GM18907 (cell line): ENCODE measurements around the gene KDM2B.

Experiments used
- ATAC-seq: cut with Tn5 transposase; IDR thresholded peaks from one replicate; pipeline ENCODE4 v1.9.1; 2021; ENCODE audit warnings: mild to moderate bottlenecking, moderate library complexity; ENCODE audit not compliant: unreplicated experiment

Gene KDM2B

DNA sequence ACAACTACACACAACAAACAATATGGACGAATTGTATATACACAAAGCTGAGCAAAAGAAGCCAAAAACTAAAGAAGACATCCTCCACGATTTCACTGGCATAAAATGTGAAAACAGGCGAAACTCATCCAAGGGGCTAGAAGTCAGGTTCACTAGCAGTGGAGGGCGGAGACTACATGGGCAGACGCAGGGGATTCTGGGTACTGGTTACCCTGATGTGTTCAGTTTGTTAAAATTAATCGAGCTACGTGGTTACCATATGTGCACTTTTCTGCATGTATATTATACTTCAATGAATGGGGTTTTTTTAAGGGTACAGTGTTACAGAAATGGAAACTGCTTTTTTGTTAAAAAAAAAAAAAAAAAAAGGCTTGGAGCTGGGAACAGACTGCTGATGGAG is 12.3 kb downstream of the KDM2B start:
- ATAC-seq, result no peak

GRCh38 chr12:121565076-121565475 is 15.7 kb downstream of the KDM2B start:
- ATAC-seq, result no peak

DNA sequence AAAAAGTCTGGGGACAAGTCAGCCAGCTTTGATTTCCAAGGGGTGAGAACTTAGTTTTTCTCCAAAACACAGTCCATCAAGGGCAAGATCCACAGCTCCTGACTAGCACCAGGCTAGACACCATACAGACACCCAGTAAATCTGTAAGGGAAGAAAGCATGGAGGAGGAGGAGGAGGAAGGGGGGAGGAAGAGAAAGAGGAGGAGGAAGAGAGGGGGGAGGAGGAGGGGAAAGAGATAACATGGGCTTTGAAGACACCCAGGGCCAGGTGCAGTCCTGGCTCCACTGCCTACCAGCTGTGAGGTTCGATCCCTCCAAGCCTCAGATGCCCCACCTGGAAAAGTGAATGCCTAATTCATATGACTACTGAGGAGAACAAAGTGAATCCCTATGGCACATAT is 18.3 kb downstream of the KDM2B start:
- no peak for ATAC-seq

DNA sequence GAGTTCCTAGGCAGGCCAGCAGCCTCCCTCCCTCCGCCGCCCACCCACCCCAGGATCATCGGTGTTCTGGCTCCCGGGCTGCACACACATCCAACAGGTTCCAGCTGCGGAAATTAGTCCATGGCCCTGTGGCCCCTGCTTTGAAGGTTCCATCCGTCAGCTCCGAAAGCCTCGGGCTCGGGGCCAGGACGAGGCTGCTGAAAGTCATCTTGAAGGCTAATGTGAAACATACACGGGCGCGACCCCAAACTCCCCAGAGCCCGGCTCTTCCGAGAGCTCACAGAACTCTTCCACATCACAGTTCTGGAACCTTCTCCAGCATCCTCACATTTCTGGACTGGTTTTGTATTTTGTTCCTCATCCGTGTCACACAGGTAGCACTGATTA is 19.8 kb downstream of the KDM2B start:
- ATAC-seq, result no peak

DNA sequence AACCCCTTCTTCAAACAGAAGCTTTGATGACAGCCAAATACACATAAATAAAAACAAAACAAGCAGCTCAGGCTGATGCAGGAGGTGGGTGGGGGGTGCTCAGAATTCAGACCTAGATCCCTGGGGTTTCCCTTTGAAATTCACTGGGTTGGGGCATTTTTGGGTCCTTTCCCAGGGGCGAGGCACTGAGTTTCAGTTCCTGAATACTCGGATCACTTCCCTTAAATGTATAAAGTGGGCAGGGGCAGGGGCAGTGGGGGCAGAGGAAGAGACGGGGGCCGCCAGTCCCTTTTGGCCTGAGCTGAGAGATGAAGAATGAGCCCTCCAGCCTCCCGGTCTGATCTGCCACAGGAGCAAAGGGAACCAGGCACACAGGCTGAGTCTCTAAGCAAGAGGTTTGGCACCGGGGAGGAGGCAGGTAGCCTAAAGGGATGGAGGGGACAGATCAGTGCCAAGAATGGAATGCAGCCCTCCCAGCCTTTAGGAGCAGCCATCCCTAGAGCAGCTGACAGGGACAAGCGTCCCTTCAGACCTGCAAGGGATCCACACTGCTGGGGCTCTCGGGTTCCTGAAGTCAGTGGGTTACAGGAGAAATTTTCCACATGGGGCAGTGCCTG is 20.3 kb downstream of the KDM2B start:
- peak; percentile 58 for ATAC-seq

- ATAC-seq, result no peak
Measured at GRCh38 chr12:121558956-121559355, 21.9 kb downstream of the KDM2B start.

DNA sequence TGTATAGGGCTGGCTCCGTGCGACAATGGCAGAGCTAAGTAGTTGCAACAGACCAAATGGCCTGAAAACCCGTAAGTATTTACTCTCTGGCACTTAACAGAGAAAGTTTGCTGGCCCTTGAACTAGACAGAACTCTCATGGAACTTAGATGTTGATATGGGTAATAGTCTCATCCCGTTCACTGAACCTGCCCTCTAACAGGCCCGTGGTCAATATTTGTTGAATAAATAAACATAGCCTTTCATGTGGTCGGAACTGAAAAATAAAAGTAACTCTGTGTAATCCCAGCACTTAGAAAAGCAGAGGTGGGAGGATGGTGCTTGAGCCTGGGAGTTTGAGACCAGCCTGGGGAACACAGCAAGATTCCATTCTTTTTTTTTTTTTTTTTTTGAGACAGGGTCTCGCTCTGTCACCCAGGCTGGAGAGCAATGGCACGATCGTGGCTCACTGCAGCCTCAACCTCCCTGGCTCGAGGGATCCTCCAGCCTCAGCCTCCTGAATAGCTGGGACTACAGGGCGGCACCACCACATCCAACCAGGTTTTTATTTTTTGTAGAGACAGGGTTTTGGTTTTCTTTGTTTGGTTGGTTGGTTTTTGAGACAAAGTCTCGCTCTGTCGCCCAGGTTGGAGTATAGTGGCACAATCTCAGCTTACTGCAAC is 29.7 kb downstream of the KDM2B start:
- no peak for ATAC-seq

DNA sequence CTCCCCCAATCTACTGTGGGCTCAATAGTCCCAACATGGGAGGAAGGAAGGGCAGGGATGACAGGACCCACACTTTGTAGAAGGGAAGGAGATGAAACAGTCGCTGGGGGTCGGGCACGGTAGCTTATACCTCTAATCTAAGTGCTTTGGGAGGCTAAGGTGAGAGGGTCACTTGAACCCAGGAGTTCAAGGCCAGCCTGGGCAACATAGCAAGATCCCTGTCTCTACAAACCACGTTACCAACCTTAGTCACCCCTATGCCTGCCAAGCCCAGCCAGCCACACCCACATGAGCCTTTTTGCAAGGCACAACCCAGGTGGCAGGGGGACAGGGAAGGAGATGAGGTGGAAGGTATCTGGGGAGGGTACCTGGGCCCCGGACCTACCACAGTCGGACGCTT is 31.7 kb downstream of the KDM2B start:
- no peak for ATAC-seq

DNA sequence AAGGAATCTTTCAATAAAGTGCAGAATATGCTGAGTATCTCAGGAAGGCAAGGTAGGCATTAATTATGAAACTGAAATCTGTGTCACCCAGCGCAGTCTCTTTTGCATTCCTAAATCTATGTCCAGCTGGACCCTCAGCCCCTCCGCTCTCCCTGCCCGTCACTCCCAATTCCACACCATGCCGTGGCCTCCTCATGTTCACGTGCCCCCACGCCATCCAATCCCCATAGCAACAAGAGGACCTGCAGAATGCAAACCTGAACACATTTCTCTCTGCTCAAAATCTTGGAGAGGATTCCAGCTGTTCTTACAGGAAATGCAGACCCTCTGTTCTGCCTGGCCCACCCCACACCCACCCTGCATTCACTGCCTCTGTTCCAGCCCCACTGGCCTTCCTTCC is 35.3 kb downstream of the KDM2B start:
- ATAC-seq, result no peak

DNA sequence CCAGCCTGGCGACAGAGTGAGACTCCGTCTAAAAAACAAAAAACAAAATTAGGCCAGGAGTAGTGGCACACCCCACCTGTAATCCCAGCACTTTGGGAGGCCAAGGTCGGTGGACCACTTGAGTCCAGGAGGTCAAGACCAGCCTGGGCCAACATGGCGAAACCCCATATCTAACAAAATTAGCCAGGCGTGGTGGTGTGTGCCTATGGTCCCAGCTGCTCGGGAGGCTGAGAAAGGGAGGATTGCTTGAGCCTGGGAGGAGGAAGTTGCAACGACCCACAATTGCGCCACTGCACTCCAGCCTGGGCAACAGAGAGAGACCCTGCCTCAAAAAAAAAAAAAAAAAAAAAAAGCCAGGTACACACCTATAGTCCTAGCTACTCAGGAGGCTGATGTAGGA is 37.0 kb downstream of the KDM2B start:
- no peak for ATAC-seq

DNA sequence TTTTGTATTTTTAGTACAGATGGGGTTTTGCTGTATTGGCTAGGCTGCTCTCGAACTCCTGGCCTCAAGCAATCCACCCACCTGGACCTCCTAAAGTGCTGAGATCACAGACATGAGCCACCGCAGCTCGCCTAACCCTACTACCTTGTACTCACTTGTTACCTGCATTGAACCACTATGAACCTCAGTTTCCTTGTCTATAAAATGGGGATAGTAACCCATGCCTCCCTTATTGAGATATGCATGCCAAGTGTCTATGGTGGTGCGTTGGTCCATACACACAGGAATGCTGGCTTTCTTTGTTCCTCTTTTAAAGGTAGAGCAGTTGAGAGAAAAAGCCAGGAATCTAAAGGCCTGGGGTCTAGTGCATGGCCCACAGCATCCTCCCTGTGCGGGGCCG is 40.9 kb downstream of the KDM2B start:
- ATAC-seq, result no peak

- ATAC-seq, result no peak
Measured at GRCh38 chr12:121538699-121539061, 42.1 kb downstream of the KDM2B start.

- ATAC-seq, result peak; percentile 20
Measured at GRCh38 chr12:121537814-121538698, 42.8 kb downstream of the KDM2B start.

DNA sequence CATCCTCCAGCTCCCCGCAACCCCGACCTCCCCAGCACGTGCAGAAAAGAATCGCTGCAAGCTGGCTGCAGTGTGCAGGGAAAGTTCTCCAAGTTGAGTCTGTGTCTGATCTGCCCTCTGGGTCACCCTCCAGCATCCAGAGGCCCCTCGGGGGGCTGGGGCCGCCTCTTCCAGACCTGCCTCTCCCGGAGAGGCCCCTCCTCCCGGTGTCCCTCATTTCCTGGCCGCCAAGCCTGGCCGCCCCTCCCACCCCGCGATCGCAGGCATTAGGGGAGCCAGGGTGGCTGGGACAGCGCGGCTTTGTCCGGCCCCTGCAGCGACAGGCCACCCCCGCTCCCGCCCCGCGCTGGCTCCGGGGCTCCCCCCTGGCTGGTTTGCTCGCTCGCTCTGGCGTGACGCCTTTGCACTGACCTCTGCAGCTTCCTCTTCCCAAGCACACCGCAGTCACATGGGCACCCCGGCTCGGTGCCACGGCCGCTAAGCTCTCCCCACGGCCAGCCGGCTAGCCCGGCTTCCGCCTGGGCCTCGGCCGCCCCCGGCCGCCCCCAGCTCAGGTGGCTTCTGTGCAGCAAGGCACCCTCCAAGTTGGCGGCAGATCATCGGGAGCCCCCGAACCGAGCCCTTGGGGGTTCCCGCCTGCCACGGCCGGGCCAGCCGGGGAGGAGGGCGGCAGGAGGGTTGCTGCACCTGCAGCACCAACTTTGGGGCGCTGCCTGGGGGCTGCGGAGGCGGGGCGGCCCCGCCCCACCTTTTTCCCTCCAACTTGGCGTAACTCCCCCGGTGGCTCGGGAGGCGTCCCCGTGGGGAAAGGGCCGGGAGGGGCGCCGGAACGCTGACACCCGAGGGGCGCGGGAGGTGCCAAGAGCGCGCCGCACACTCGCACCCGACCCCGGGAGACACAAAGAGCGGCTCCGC is 43.7 kb downstream of the KDM2B start:
- ATAC-seq, result peak; percentile 69

- peak; percentile 51 for ATAC-seq
Measured at GRCh38 chr12:121536054-121536898, 44.5 kb downstream of the KDM2B start.

DNA sequence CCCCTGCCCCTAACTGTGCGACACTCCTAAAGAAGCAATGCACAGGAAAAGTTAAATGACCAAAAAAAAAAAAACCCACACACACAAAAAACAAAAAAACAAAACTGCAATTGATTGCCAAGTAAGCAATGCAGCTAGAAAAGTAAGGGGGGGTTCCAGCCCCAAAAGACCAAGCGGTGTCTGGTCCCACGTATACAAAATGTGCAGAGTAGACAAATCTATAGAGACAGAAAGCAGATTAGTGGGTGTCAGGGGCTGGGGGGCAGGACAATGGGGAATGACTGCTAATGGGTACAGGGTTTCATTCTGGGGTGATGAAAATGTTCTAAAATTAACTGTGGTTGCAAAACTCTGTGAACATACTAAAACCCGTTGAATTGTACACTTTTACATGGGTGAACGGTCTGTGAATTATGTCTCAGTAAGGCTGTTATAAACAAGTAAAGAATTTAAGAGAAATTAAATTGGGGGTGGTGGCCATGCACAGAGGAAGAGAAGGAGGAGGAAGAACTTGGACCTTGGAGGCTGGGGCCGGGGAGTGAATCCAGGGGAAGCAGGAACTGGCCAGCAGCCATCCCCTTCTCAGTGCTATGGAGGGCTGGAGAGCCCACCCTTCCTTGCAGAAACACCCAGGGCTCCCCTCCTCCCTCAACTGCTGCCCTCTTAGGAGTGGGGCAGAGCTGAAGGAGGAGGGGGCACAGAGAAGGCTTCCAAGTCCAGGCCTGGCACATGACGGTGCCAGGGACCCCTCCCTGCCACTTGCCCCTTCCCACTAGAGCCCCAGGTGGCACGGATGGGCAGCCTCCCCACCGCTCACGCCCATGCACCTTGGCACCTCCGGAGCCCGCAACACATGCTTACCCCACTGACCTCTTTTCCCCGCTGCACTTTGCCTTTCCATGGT is 45.4 kb downstream of the KDM2B start:
- ATAC-seq, result peak; percentile 1

DNA sequence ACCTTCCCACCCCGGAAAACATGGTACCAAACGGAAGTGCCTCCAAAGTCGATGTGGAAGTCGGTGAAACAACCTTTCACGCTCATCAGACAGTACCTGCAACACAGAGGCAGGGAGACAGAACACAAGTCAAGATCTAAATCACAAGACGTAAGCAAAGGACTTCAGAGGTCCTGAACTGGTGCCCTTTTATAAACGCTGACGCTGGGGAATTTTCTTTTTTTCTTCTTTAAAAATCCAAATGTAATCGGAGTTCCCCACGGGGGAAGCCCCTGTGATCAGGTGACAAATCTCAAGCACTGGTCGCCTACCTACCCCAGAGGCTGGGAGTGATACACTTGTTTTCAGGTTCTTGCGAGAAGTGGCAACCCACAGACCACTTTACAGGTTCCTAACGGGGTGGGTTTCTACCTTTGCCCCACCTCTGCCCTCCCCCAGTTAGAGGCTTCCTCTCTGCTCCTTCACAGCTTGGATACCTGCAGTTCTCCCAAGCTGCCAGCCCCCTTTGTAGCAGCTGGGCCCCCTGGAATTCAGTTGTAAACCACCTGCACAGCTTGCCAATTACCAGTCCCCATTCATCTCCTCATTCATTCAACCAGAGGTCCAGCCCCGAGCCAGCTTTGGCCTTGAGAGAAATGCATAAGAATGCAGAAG is 46.2 kb downstream of the KDM2B start:
- no peak for ATAC-seq

DNA sequence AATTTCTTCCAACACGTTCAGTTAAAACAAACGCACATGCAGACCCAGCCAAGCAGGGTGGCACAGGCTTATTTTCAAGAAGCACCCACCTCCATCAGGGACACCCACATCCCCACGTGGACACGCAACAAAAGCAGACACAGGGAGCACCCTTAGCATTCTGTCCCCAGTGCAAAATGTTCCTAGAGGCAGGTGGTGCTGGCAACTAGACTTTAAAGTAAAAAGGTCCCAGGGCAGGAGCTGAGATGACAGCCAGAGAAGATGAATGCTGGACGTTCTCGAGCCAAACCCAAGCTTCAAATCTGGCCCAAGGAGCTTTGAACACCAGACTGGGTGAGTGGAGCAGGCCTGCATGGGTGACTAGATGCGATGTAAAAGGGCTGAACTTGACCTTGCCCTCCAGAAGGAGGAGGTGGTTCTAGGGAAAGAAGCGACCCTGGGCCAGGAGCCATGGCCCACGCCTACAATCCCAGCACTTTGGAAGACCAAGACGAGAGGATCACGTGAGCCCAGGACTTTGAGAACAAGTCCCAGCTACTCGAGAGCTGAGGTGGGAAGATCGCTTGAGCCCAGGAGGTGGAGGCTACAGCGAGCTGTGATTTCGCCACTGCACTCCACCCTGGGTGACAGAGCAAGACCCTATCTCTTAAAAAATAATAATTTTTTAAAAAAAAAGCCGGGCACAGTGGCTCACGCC is 47.3 kb downstream of the KDM2B start:
- ATAC-seq, result no peak
